Heart left ventricle (tissue), 16 donors: ENCODE data around the gene SORCS2. TPM values are rescaled to one million over a fixed set of nuclear protein-coding genes. Genes with fewer than 3 reads are reported as not detected.

Experiments
- ATAC-seq, 4 donors: fragments of 200-7000 bp; cut with Tn5 transposase; one replicate each; pipeline ENCODE4 v1.9.1; 2020 to 2022; ENCODE audit warnings: moderate library complexity in 4 of 4, mild to moderate bottlenecking in 3 of 4, moderate number of reproducible peaks in 1 of 4
- DNase-seq, 5 donors: peaks; one replicate each; pipeline ENCODE4 v3.0.0-alpha.2; 2020
- H3K27ac ChIP-seq, 12 donors: fragments of 200-600 bp; sonication (generic) in 4 of 12; one replicate each; pipeline versions ENCODE4 v1.5.0 to v1.8.0; 2016 to 2022; ENCODE audit warnings: mild to moderate bottlenecking in 2 of 12
- H3K27me3 ChIP-seq, 9 donors: fragments of 200-600 bp; sonication (generic) in 2 of 9; one replicate each; pipeline versions ENCODE4 v1.5.1 to v1.8.0; 2016 to 2022; ENCODE audit warnings: mild to moderate bottlenecking in 3 of 9
- H3K36me3 ChIP-seq, 9 donors: fragments of 200-600 bp; sonication (generic) in 2 of 9; one replicate each; pipeline versions ENCODE4 v1.5.0 to v1.8.0; 2018 to 2022; ENCODE audit warnings: mild to moderate bottlenecking in 2 of 9
- H3K4me1 ChIP-seq, 12 donors: fragments of 200-600 bp; sonication (generic) in 4 of 12; one replicate each; pipeline versions ENCODE4 v1.5.0 to v1.8.0; 2016 to 2022; ENCODE audit warnings: mild to moderate bottlenecking in 3 of 12
- H3K4me3 ChIP-seq, 12 donors: fragments of 200-600 bp; sonication (generic) in 4 of 12; one replicate each; pipeline versions ENCODE4 v1.5.0 to v1.8.0; 2017 to 2022; ENCODE audit warnings: mild to moderate bottlenecking in 9 of 12, moderate library complexity in 4 of 12
- H3K9me3 ChIP-seq, 12 donors: fragments of 200-600 bp; sonication (generic) in 4 of 12; one replicate each; pipeline versions ENCODE4 v1.5.0 to v1.8.0; 2016 to 2022; ENCODE audit warnings: mild to moderate bottlenecking in 1 of 12
- CTCF ChIP-seq, 12 donors: fragments of 200-600 bp; sonication (generic) in 4 of 12; IDR thresholded peaks; one replicate each; pipeline versions ENCODE4 v1.5.0 to v1.8.0; 2018 to 2022; ENCODE audit warnings: antibody characterized with exemption in 12 of 12, mild to moderate bottlenecking in 5 of 12
- POLR2A ChIP-seq, 2 donors: fragments of 450-650 bp; IDR thresholded peaks; one replicate each; pipeline ENCODE4 v1.6.1; 2017; ENCODE audit warnings: antibody characterized with exemption in 2 of 2, mild to moderate bottlenecking in 2 of 2, moderate library complexity in 2 of 2
- WGBS, 4 donors: extraction: QIAGEN DNeasy Blood & Tissue Kit in 2 of 4; methylation state at CpG; one replicate each; pipeline versions ENCODE4 v1.1.5 to v1.1.7; 2013 to 2018; 5-methylcytosine and 5-hydroxymethylcytosine counted together
- intact Hi-C, 10 donors: fragments of 100-400 bp; cut with DNase I; formaldehyde crosslinking; loops; one replicate each; pipeline versions ENCODE4 v1.11.1 to v1.14.2; 2022
- polyA plus RNA-seq, 2 donors: library from polyadenylated mRNA; stranded (reverse); fragments of 200-250 nt; gene quantifications; one replicate each; pipeline ENCODE4 v1.2.3, GENCODE V29; 2013
- total RNA-seq, 9 donors: library from RNA; depleted of rRNA in 2 of 9; stranded (reverse); fragments of >200 nt in 2 of 9; fragmentation: NEBNext Ultra II Directional in 3 of 9; extraction: Animal tissue kit (Norgen Biotek cat#: 25700) in 3 of 9; gene quantifications; one replicate each; pipeline versions ENCODE4 v1.1.0 to v1.2.4, GENCODE V29; 2016 to 2023
- donor health status: ischemic (EF 13 %, LVEDD 7.1; RV severe dilation, severe dysfunction).
- donor health status: healthy with polysubstance abuse.
- donor health status: DM: no; HTN: yes; CAD: no.
- donor health status: DM: no; HTN: no; CAD: no.
- donor health status: ischemic (EF 25% LVEDD 6.9; RV normal size, moderate dysfunction).
- donor health status: ischemic (EF 25% LVEDD 5.7; RV mildly dilated, moderate dysfunction).
- donor health status: healthy.
- donor health status: DM: yes; HTN: yes; CAD: no.
- donor health status: ischemic (EF 35%, LVEDD 5.7; RV mildly dilated, moderate dysfunction).
- donor health status: nonischemic (EF 11% LVEDD 7.7; RV severe dilation, severe dysfunction).
- donor health status: DM: yes; HTN: yes; CAD: no.
- donor health status: PGD.
- donor health status: ischemic (EF 29% LVEDD 5.4; RV normal size, mild dysfunction).
- donor health status: nonischemic (EF 23%, LVEDD 6.1; RV moderate dilation, normal function).

The SORCS2 gene
- total and polyA plus RNA-seq, 11 donors = 0.28 to 5.5 (median 2.4) TPM

DNA sequence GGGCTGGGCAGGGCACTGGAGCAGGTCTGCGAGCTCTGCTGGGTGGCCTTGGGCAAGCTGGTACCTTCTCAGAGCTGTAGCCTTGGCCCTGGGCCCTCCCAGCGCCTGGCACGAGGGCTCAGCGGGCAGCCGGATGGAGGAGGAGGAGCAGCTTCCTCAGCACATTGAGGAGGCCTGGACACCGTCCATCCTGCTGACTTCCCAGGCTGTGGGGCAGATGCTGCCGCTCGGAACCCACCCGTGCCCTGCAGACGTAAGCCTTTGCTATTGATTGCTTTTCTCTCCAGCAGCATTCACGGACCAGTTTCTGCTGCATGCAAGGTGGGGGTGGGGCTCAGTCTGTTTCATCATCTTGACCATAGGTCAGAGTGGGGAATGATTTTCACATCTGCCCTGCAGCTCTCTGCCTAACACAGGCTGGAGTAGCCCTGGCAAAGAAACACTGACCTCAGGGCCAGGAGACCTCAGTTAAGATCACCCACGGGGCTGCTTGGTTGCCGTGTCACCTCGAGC lies 323.1 kb downstream of the SORCS2 start:
- TF ChIP-seq POLR2A (IDR thresholded peaks at IDR 0.05) (no peak), CTCF (IDR thresholded peaks at IDR 0.05) (no peak)
- WGBS, 4 donors = 69 to 80% (median 74%) methylated on average over 5 to 14 of the region's 14 CpGs
- Histone ChIP-seq H3K4me3 (no peak overlapping the region), H3K36me3 (no peaks in the 10 kb centered on the region), H3K4me1 (peaks cover 0 to 41% (median 5%) of the 10 kb centered on the region in 12 donors), H3K27ac (no peak overlapping the region), H3K27me3 (peaks cover 0 to 12% (median 0%) of the 10 kb centered on the region in 9 donors), H3K9me3 (no peaks in the 10 kb centered on the region)
- intact Hi-C loops = loop anchor here in 1 of 10 donors (5.0 kb wide), 1 partner anchor 117 kb away; no protein-coding TSS in a partner anchor
- no peak for ATAC-seq
- DNase-seq = no peak

- ATAC-seq (no peak), DNase-seq (no peak)
- H3K36me3 ChIP-seq = no peaks in the 10 kb centered on the region
- peaks cover 0 to 14% (median 0%) of the 10 kb centered on the region in 9 donors for H3K27me3 ChIP-seq
- no peak overlapping the region for H3K27ac ChIP-seq
- intact Hi-C loops = loop anchor here in 1 of 10 donors (5.0 kb wide), 1 partner anchor 116 kb away; no protein-coding TSS in a partner anchor
- WGBS, 4 donors = 44 to 64% (median 51%) methylated on average over 15 to 16 of the region's 16 CpGs
- no peaks in the 10 kb centered on the region for H3K9me3 ChIP-seq
- H3K4me3 ChIP-seq = no peak overlapping the region
- no peak for TF ChIP-seq POLR2A (IDR thresholded peaks at IDR 0.05)
- no peak for TF ChIP-seq CTCF (IDR thresholded peaks at IDR 0.05)
- peaks cover 0 to 41% (median 5%) of the 10 kb centered on the region in 12 donors for H3K4me1 ChIP-seq
These were observed 323.9 kb downstream of the SORCS2 start for GRCh38 chr4:7516096-7516772.

GRCh38 chr4:7516773-7517144 lies 324.4 kb downstream of the SORCS2 start:
- Histone ChIP-seq H3K27me3 (peaks cover 0 to 20% (median 0%) of the 10 kb centered on the region in 9 donors), H3K36me3 (no peaks in the 10 kb centered on the region), H3K27ac (no peak overlapping the region), H3K4me1 (peaks cover 0 to 41% (median 5%) of the 10 kb centered on the region in 12 donors), H3K9me3 (no peaks in the 10 kb centered on the region), H3K4me3 (no peak overlapping the region)
- intact Hi-C loops = loop anchor here in 1 of 10 donors (5.0 kb wide), 1 partner anchor 116 kb away; no protein-coding TSS in a partner anchor
- no peak for TF ChIP-seq CTCF (IDR thresholded peaks at IDR 0.05)
- no peak for TF ChIP-seq POLR2A (IDR thresholded peaks at IDR 0.05)
- DNase-seq (peak in 2 of 5 donors; percentile 51 to 60), ATAC-seq (peak; percentile 57 to 76 (median 58))
- WGBS, 4 donors = 9 to 13% (median 11%) methylated on average over 7 to 12 of the region's 12 CpGs

DNA sequence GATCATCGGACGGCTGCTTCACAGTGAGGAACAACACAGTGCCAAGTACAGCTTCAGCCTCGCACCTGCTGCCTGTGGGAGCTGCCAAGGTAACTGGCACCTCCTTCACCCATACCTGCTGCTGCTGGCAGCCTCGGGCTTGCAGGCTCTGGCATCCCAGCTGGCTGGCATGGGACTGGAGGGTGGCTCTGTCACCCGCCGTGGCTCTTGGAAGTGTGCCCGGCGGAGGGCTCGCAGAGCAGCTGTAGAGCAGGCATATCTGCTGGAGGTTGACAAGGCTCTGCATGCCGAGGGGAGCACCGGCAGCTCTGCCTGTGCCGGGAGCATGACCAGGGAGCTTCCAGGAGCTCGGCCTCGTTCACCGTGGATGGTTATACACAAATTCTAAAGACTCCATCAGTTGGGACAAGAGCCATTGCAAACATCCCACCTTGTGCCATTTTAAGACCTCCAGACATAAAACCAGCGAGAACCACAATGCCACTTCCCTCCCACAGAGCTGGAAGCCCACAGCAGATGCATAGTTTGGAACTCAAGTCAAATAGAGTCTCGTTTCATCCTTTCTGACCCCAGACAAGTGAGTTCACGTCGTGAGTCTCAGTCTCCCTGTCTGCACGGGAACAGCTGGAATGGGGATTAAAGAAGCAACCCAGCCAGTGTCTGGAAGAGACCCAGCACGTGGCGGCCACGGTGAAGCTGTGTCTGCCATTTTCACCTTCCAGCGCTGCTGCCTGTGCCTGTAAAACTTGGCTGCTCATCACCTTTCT lies 326.7 kb downstream of the SORCS2 start:
- 54 to 58% (median 55%) methylated on average over 20 to 24 of the region's 24 CpGs for WGBS, 4 donors
- no peak overlapping the region for H3K4me3 ChIP-seq
- TF ChIP-seq CTCF (IDR thresholded peaks at IDR 0.05) = no peak
- TF ChIP-seq POLR2A (IDR thresholded peaks at IDR 0.05) = no peak
- H3K9me3 ChIP-seq = no peaks in the 10 kb centered on the region
- H3K27ac ChIP-seq = peak overlapping the region in 1 of 12 donors; percentile 2
- H3K27me3 ChIP-seq = peaks cover 0 to 32% (median 0%) of the 10 kb centered on the region in 9 donors
- H3K4me1 ChIP-seq = peaks cover 0 to 38% (median 5%) of the 10 kb centered on the region in 12 donors
- intact Hi-C loops = loop anchor here in 1 of 10 donors (5.0 kb wide), 1 partner anchor 113 kb away; no protein-coding TSS in a partner anchor
- ATAC-seq = peak; percentile 66 to 87 (median 80)
- H3K36me3 ChIP-seq = no peaks in the 10 kb centered on the region
- peak; percentile 67 to 83 (median 72) for DNase-seq
